GM23248 (cell line): ENCODE measurements around the gene BRD4.

Source experiments
- EZH2 ChIP-seq: fragments of 200-600 bp; sonication (generic); IDR thresholded peaks from 2 replicates; pipeline ENCODE4 v1.6.1; 2018; ENCODE audit warnings: antibody characterized with exemption, mild to moderate bottlenecking; ENCODE audit not compliant: insufficient read depth, poor library complexity, severe bottlenecking
- EZH2phosphoT487 ChIP-seq: fragments of 200-600 bp; sonication (generic); IDR thresholded peaks from 2 replicates; pipeline ENCODE4 v1.6.1; 2018; ENCODE audit warnings: antibody characterized with exemption, moderate library complexity, mild to moderate bottlenecking, low read depth; ENCODE audit not compliant: insufficient read depth

DNA sequence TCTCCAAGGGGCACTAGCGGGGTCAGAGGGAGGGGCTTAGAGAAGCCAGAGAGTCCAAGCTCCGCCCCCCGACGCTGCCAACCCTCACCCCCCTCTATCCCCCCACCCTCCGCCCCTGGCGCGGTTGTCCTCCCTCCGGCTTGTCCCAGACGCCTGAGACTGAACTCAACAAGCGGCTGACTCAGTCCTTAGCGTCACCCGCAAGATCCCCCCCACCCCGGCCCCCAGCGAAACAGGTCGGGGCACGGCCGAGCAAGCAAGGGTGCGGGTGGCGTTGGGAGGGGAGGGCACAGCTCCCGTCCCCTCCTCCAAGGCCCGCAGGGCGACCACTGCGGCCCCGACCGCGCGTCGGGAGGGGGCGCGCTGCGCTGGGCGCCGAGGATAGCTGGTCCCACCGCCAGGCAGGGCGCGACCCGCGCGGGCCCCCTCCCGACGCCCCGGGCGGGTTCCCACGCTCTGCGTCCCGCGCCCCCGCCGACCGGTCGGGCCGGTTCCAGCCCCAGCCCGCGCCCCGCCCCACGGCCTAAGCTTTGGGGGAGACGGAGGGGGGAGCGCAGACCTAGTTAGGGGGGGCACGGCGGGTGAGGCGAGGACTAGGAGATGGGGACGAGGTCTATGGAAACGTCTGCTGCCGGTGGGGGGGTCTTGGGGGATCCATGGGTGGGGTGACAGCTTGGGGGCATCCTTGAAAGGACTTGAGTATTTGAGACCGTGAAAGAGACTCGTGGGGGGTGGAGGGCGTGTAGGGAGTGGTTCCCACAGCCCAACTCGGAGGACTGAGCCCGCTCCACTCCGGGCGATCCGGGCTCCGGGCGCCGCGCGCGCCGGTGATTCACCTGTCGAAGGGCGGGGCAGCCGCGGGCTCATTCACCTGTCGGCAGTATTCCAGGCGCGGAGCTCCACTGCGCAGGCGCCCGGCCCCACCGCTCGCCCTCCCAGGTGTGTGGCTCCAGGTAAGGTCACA, 136.7 kb downstream of the BRD4 start:
- no peak for TF ChIP-seq EZH2phosphoT487
- TF ChIP-seq EZH2: no peak
